ENCODE data around the gene SLC6A19.
"Not testable (repeated sequence)": the region's sequence is repeated elsewhere in the genome, so short reads cannot be mapped to it uniquely, and the experiment has no call there.

Gene SLC6A19

GRCh38 chr5:1201327-1202025 is at the start of gene SLC6A19:
Gene SLC6A19, plus strand, starts transcription at chr5:1201595. Its CDS starts 56 bp downstream, at chr5:1201651.
- no peak for DNase-seq

- DNase-seq: no peak
Observed at GRCh38 chr5:1152156-1152555, 49.2 kb upstream of the SLC6A19 start.

GRCh38 chr5:1152771-1153282 is 48.6 kb upstream of the SLC6A19 start:
- DNase-seq: no peak

DNA sequence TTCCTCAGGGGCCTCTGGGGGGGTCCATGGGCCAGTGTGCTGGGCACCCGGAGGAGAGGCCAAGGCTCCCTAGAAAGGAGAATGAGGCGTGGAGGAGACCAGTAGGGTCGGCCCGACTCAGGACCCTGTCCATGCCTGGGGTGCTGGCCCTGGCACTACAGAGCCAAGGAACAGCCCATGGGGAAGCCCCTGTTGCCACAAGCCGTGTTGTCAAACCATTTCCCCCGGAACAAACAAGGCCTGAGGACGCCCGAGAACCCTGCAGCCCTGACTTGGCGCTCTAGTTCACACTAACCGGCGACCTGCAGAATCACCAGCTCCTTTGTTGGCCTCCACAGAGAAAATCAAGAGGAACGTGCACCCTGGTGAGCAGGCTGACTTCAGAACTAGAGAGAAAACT is 48.0 kb upstream of the SLC6A19 start:
- DNase-seq: no peak

- DNase-seq: no peak
Observed at GRCh38 chr5:1155191-1156032, 46.0 kb upstream of the SLC6A19 start.

GRCh38 chr5:1156033-1156753 is 45.2 kb upstream of the SLC6A19 start:
- DNase-seq: no peak

DNA sequence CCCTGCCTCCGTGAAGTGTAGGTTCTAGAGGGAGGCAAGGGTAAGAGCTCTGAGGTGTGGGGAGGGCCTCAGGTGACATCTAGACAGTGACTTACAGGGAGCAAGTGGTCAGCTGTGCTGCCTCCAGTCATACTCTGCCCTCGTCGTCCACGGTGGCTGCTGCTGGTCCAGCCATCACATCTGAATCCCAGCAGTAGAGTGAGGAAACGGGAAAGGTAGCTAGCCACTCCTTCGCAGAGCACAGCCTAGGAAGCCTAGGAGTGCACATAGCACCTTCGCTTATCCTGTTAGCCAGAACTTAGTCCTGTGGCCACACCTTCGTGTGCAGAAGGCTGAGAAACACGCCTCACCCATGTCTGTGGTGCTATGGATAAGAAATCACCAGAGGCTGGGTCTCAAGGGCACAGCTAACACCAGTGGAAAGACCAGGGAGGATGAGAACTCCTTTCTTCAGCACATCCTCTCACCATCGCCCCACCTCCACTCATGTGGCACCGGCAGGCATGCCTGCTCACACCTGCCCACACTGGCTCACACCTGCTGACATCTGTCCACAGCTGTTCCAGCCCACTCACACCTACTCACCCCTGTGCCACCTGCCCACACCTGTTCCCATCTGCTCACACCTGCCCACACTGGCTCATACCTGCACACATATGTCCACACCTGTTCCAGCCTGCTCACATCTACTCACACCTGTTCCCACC is 44.5 kb upstream of the SLC6A19 start:
- DNase-seq: no peak

- DNase-seq: not testable (repeated sequence)
Observed at GRCh38 chr5:1157461-1157986, 43.9 kb upstream of the SLC6A19 start.

DNA sequence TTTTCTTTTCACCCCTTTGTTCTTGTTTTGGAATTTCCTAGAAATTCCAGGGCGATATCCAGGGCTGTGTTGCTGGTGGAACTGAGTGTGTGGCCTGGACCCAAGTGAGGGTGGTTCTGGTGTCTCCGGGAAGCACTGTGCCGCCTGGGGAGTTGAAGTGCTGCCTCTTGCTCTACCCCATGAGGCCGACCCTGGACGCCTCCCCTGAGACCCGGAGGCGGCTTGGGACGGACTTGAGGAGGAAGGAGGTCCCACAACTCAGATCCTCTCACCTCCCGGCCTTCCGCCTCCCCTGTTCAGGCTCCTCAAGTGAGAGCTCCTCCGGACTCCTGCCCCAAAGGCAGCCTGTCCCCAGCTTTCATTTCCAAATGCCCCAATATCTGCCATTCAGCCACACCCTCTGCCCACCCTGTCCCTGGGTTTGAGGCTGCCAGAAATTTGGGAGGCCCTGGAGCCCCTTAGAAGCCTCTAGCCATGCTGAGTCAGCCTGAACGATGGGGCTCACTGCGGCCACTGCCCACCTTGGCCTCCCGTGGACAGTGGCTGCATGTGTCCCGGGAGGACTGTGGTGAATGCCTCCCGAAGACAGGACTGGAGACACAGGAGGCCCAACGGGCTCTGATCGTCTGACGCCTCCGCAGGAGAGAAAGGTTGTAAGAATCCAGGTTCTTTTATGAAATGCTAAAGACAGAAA is 42.6 kb upstream of the SLC6A19 start:
- DNase-seq: no peak

DNA sequence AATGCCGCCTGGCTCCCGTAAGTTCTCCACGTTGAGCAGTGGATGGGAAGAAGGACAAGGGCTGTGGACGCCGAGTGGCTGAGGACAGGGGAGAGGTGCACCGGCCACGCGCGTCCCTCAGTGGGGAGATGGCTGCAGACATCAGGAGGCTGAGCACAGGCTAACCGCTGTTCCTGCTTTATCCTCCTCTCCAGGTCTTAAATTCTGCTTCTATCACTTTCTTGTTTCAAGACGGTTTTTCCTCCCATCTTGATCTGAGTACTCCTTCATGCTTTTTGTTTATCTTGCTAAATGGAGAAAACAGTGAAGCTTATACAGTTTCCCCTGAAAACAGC is 42.1 kb upstream of the SLC6A19 start:
- DNase-seq: no peak

GRCh38 chr5:1159774-1160406 is 41.5 kb upstream of the SLC6A19 start:
- no peak for DNase-seq

DNA sequence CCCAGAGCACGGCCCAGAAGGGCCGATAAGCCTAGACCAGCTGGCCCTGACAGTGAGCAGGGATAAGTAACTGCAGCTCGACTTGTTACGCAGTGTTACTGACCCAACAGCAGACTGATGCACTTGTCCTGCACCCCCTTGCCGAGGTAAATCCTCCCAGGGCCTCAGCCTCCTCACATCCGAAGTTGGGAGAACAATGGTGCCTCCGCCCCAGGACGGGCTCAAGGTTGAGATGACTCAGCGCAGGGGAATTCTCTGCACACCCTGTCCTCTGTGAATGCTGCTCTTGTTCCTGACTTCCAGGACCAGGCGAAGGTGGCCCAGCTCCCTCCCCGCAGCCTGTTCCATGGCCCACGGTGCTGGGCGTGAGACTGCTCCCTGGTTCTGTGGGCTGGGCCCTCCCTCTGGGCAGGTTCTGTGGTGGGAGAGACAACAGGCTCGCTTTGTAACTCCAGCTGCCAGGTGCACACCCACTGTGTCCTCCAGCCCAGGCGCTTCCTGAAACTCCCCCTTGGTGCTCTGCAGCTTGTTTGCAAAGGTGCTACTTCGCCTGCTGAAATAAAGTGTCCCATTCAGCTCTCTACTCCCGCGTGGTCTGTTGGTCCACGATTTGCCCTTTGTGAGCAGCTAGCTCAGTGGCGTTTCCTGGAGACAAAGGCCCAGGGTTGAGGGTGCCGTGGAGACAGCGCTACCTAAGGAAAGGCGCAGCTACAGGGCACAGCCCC is 40.1 kb upstream of the SLC6A19 start:
- DNase-seq: no peak

DNA sequence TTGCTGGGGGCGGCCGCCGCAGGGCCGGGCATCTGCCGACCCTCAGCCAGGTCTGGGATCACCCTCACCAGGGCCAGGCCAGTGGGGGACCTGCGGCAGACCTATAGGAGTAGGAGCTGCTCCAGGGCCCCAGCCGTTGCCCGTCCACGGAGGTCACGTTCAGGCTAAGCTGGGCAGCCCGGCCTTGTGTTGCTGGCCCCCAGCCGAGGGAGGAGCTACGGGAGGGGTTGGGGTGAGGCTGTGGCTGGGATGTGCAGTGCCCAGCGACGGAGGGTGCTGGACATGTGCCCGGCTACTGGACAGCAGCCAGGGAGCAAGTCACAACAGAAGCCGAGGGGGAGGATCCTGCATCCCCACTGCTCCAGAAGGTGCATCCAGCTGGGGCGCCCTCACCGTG is 39.6 kb upstream of the SLC6A19 start:
- DNase-seq: no peak

GRCh38 chr5:1162276-1162675 is 39.1 kb upstream of the SLC6A19 start:
- DNase-seq: no peak

- DNase-seq: no peak
Observed at GRCh38 chr5:1162751-1163150, 38.6 kb upstream of the SLC6A19 start.

DNA sequence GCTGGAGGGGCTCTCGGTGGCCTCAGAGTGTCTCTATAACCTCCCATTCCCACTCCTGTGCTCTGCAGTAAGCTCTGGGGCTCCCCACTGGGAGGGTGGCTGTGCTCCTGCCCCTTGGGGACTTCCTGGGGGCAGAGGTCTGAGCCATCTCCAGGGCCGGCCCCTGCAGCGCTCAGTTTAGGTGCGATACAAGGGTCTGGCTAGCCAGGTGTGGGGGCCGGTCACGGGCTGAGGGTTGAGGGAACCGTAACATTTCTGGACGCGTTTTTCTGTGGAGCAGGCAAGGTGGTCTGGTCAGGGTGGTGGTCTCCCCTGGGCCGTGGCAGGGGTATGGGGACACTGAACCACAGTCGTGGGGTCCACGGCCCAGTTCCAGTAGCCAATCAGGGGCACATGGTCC is 38.0 kb upstream of the SLC6A19 start:
- DNase-seq: no peak

DNA sequence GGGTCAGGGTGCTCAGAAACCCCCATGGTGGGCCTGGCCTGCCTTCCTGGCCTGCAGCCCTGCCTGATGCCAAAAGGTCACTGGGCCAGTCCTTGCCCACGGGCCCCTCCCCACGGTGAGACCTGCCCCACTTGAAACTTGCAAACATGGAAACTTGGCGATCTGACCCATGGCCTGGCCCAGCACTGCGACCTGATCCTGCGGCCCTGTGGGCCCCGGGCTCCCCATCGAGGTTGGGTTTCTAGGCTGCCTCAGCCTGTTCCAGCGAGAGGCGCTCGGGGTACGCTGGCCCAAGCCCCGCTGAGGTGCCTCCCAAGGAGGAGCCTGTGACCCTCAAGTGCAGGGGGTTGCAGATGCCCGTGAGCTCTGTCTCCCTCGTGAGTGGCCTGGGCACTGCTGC is 37.5 kb upstream of the SLC6A19 start:
- DNase-seq: no peak

GRCh38 chr5:1164696-1165630 is 36.4 kb upstream of the SLC6A19 start:
- DNase-seq: no peak

DNA sequence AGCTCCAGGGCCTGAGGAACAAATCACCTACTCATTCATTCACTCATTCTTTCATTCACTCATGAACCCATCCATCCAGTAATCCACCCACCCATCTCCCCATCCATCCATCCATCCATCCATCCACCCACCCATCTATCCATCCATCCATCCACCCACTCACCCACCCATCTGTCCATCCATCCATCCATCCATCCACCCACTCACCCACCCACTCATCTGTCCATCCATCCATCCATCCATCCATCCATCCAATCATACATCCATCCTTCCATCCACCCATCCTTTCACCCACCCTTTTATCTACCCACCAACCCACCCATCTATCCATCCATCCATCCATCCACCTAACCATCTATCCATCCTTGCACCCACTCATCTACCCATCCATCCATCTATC is 35.5 kb upstream of the SLC6A19 start:
- no peak for DNase-seq

GRCh38 chr5:1166370-1166769 is 35.0 kb upstream of the SLC6A19 start:
- DNase-seq: no peak

All from GOT3 (cell line).